GM12878 (cell line): ENCODE measurements around the gene CYREN. TPM values are rescaled to one million over a fixed set of nuclear protein-coding genes. Genes with fewer than 3 reads are reported as not detected.
A peak's percentile ranks its signal among the peaks of the same experiment; 100 is the strongest.

Source experiments
- ATAC-seq: fragments of 200-7000 bp; cut with Tn5 transposase; 3 replicates; pipeline ENCODE4 v1.9.1; 2020; ENCODE audit warnings: mild to moderate bottlenecking, moderate library complexity
- BruUV-seq: library from RNA; stranded (reverse); fragments of 400-500 nt; replicated peaks from 2 replicates; lab custom pipeline; 2021; lab: Mats Ljungman, UMichigan
- CTCF ChIA-PET: fragments of 300-600 bp; sonication (Branson Sonifier 250); formaldehyde crosslinking; extraction: SDS; loops from one replicate; lab custom pipeline; 2021; ENCODE audit warnings: inconsistent platforms; lab: Yijun Ruan, JAX
- POLR2A ChIA-PET: fragments of 350-600 bp; formaldehyde crosslinking; extraction: SDS; loops from one replicate; lab custom pipeline; 2021; ENCODE audit warnings: inconsistent platforms; lab: Charles Lee
- RAD21 ChIA-PET: fragments of 300-600 bp; sonication (Branson Sonifier 250); formaldehyde crosslinking; loops from one replicate; lab custom pipeline; 2023; ENCODE audit warnings: antibody characterized with exemption; ENCODE audit not compliant: unreplicated experiment; lab: Charles Lee
- SMC1A ChIA-PET: fragments of 300-600 bp; sonication (Branson Sonifier 250); formaldehyde crosslinking; loops from one replicate; lab custom pipeline; 2023; ENCODE audit not compliant: unreplicated experiment, uncharacterized antibody; lab: Charles Lee
- DNase-seq: peaks from one replicate; pipeline ENCODE4 v3.0.0-alpha.2; 2011; ENCODE audit warnings: low read depth, low spot score
- FAIRE-seq: peaks from 3 replicates; lab custom pipeline; 2011; peaks lifted over from hg19 to GRCh38; lab: Jason Lieb, UNC
- H2AFZ ChIP-seq: 2 replicates; pipeline ENCODE4 v1.6.0; 2011; ENCODE audit warnings: low read depth, low read length, control low read depth; ENCODE audit not compliant: control insufficient read depth
- H3K27ac ChIP-seq: 2 replicates; pipeline ENCODE4 v1.5.1; 2011; ENCODE audit warnings: control low read depth; ENCODE audit not compliant: control insufficient read depth, insufficient read depth
- H3K27me3 ChIP-seq, 2 experiments: replicated peaks in 1 of 2; 2 replicates each; pipeline versions ENCODE4 v1.6.0 to v1.6.1; 2011; ENCODE audit warnings: low read length in 1 of 2; ENCODE audit not compliant: control insufficient read depth in 2 of 2, insufficient read depth in 2 of 2
- H3K36me3 ChIP-seq, 2 experiments: 2 replicates each; pipeline ENCODE4 v1.5.1; 2011; ENCODE audit warnings: low read length in 1 of 2; ENCODE audit not compliant: control insufficient read depth in 2 of 2, insufficient read depth in 2 of 2
- H3K4me1 ChIP-seq: 2 replicates; pipeline ENCODE4 v1.6.1; 2011; ENCODE audit warnings: mild to moderate bottlenecking, low read length, moderate library complexity, mixed read lengths; ENCODE audit not compliant: control insufficient read depth, insufficient read depth
- H3K4me2 ChIP-seq: 2 replicates; pipeline ENCODE4 v1.6.0; 2011; ENCODE audit warnings: control low read depth; ENCODE audit not compliant: control insufficient read depth, insufficient read depth
- H3K4me3 ChIP-seq: fragments of 200-600 bp; sonication (generic); 2 replicates; pipeline ENCODE4 v1.5.1; 2016
- H3K79me2 ChIP-seq: 2 replicates; pipeline ENCODE4 v1.6.0; 2011; ENCODE audit warnings: low read length; ENCODE audit not compliant: control insufficient read depth, insufficient read depth
- H3K9ac ChIP-seq: 2 replicates; pipeline ENCODE4 v1.8.0; 2011; ENCODE audit warnings: low read length, control low read depth, mixed read lengths; ENCODE audit not compliant: control insufficient read depth, insufficient read depth
- H3K9me3 ChIP-seq: replicated peaks from 3 replicates; pipeline ENCODE4 v1.5.1; 2011; ENCODE audit warnings: mild to moderate bottlenecking, low read length; ENCODE audit not compliant: control insufficient read depth, insufficient read depth
- H4K20me1 ChIP-seq: 2 replicates; pipeline ENCODE4 v1.6.0; 2011; ENCODE audit not compliant: control insufficient read depth, insufficient read depth
- FOXM1 ChIP-seq: IDR thresholded peaks from 2 replicates; pipeline ENCODE4 v1.6.1; 2012; ENCODE audit warnings: low read depth, mild to moderate bottlenecking, inconsistent platforms, low read length, moderate library complexity
- RCOR1 ChIP-seq: conservative IDR thresholded peaks from 2 replicates; pipeline ENCODE4 v1.6.1; 2012; ENCODE audit warnings: low read depth, low read length, improper control_type of control experiment
- RUNX3 ChIP-seq: IDR thresholded peaks from 2 replicates; pipeline ENCODE4 v1.6.1; 2012; ENCODE audit warnings: low read length, inconsistent platforms
- SMARCA5 ChIP-seq: fragments of 450-650 bp; IDR thresholded peaks from 2 replicates; pipeline ENCODE4 v1.6.1; 2017; ENCODE audit warnings: mild to moderate bottlenecking
- WGBS: methylation state at CpG from one replicate; pipeline ENCODE4 v1.1.6; 2016; ENCODE audit warnings: low lambda C conversion rate; ENCODE audit not compliant: insufficient replicate concordance, insufficient coverage; ENCODE audit errors: missing lambda C conversion rate; 5-methylcytosine and 5-hydroxymethylcytosine counted together
- in situ Hi-C: fragments of 300-500 bp; cut with MboI; formaldehyde crosslinking; loops from 9 replicates; pipeline ENCODE4 v1.14.3; 2018; ENCODE audit warnings: mixed read lengths
- intact Hi-C: fragments of 100-400 bp; cut with micrococcal nuclease; formaldehyde crosslinking; loops from one replicate; pipeline ENCODE4 v1.14.2; 2022; ENCODE audit not compliant: unreplicated experiment
- polyA plus RNA-seq, 11 experiments: library from polyadenylated mRNA; depleted of rRNA in 4 of 11; unstranded in 6 of 11; stranded (reverse) in 5 of 11; fragments of >200 nt; fragmentation: Nextera tagmentation in 4 of 11; fragmentation: Illumina TruSeq in 1 of 11; extraction: Ambion mirVana in 4 of 11; extraction: Trizol in 1 of 11; gene quantifications; 1 replicate in 1 of 11; 2 replicates in 10 of 11; pipeline versions ENCODE4 v1.2.1 to v1.2.3, GENCODE V29; 2011 to 2016; ENCODE audit warnings: inconsistent platforms in 2 of 11, missing spikeins in 2 of 11, low read depth in 1 of 11
- total RNA-seq, 4 experiments: library from RNA; depleted of rRNA in 3 of 4; stranded (reverse); fragments of >200 nt in 3 of 4; fragmentation: Illumina TruSeq in 1 of 4; extraction: Trizol in 1 of 4; gene quantifications; 2 replicates each; pipeline versions ENCODE4 v1.2.1 to v1.2.3, GENCODE V29; 2013 to 2021
- TF ChIP-seq, protein P1 (sequence below): fragments of 150-350 bp; IDR thresholded peaks from 2 replicates; pipeline ENCODE4 v1.6.1; 2016; ENCODE audit warnings: low read depth, low read length
- TF ChIP-seq, protein P2 (sequence below): fragments of 450-650 bp; IDR thresholded peaks from 2 replicates; pipeline ENCODE4 v1.6.1; 2016; ENCODE audit warnings: mild to moderate bottlenecking

The CYREN gene
- total and polyA plus RNA-seq, 10 of the 15 experiments (the other 5 are each of a cell fraction or from before 2014, with no cell fraction given): 8.7 to 64.3 (median 55.7) TPM

DNA sequence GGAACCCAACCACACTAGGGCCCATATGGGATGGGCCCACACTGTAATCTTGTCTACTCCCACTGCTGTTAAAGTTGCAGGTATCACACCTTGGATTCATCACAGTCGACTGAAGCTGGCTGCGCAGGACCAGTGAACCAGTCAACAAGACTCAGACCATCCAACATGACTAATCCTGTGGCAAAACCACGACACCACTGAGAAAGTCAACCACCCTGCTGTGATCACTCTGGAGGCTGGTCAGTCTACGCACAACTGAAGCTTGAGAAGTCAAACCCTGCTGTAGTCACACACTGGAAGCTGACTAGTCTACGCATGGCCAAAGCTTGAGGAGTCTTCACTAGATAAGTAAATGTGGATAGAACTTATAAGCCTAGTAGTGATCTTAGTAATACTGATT, 9.6 kb upstream of the CYREN start:
- Histone ChIP-seq H3K9me3 (peaks cover 48% of the 10 kb centered on the region), H3K36me3 (peaks cover 18 to 52% of the 10 kb centered on the region in 2 experiments), H3K27ac (no peak overlapping the region), H4K20me1 (no peaks in the 10 kb centered on the region), H3K27me3 (no peaks in the 10 kb centered on the region), H2AFZ (no peak overlapping the region), H3K4me1 (no peaks in the 10 kb centered on the region; the same call in 1 of the 2 replicates), H3K4me2 (no peak overlapping the region), H3K79me2 (peaks cover 31% of the 10 kb centered on the region), H3K9ac (no peak overlapping the region), H3K4me3 (no peak overlapping the region)
- ATAC-seq (peak; percentile 54), FAIRE-seq (no peak), DNase-seq (peak; percentile 33)
- in situ Hi-C loops (no loop called here), intact Hi-C loops (no loop called here)
- TF ChIP-seq, protein P1, sequence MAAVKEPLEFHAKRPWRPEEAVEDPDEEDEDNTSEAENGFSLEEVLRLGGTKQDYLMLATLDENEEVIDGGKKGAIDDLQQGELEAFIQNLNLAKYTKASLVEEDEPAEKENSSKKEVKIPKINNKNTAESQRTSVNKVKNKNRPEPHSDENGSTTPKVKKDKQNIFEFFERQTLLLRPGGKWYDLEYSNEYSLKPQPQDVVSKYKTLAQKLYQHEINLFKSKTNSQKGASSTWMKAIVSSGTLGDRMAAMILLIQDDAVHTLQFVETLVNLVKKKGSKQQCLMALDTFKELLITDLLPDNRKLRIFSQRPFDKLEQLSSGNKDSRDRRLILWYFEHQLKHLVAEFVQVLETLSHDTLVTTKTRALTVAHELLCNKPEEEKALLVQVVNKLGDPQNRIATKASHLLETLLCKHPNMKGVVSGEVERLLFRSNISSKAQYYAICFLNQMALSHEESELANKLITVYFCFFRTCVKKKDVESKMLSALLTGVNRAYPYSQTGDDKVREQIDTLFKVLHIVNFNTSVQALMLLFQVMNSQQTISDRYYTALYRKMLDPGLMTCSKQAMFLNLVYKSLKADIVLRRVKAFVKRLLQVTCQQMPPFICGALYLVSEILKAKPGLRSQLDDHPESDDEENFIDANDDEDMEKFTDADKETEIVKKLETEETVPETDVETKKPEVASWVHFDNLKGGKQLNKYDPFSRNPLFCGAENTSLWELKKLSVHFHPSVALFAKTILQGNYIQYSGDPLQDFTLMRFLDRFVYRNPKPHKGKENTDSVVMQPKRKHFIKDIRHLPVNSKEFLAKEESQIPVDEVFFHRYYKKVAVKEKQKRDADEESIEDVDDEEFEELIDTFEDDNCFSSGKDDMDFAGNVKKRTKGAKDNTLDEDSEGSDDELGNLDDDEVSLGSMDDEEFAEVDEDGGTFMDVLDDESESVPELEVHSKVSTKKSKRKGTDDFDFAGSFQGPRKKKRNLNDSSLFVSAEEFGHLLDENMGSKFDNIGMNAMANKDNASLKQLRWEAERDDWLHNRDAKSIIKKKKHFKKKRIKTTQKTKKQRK: no peak
- TF ChIP-seq RUNX3: peak; percentile 51
- TF ChIP-seq, protein P2, sequence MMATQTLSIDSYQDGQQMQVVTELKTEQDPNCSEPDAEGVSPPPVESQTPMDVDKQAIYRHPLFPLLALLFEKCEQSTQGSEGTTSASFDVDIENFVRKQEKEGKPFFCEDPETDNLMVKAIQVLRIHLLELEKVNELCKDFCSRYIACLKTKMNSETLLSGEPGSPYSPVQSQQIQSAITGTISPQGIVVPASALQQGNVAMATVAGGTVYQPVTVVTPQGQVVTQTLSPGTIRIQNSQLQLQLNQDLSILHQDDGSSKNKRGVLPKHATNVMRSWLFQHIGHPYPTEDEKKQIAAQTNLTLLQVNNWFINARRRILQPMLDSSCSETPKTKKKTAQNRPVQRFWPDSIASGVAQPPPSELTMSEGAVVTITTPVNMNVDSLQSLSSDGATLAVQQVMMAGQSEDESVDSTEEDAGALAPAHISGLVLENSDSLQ: no peak
- no peak for TF ChIP-seq FOXM1
- no peak for TF ChIP-seq RCOR1
- no peak for TF ChIP-seq SMARCA5
- POLR2A ChIA-PET: interaction anchor here (0.8 kb wide), 1 partner anchor 20 kb away, joined by 3 read pairs; no protein-coding TSS in a partner anchor
- RAD21 ChIA-PET: interaction anchor here (1.3 kb wide), 1 partner anchor 9 kb away, joined by 4 read pairs; the partner anchor contains the start of gene CYREN
- WGBS: 78% methylated on average over 5 of the region's 5 CpGs
- SMC1A ChIA-PET: interaction anchor here (1.1 to 1.9 kb wide), 3 partner anchors 19 to 38 kb away, joined by 4 to 5 read pairs (median 5); no protein-coding TSS in a partner anchor
- BruUV-seq: no TSS peak
- CTCF ChIA-PET: interaction anchor here (2.3 kb wide), 1 partner anchor 9 kb away, joined by 6 read pairs; no protein-coding TSS in a partner anchor
